ENCODE data around the gene LRBA.
"Not testable (repeated sequence)": the region's sequence is repeated elsewhere in the genome, so short reads cannot be mapped to it uniquely, and the experiment has no call there.

LRBA gene

GRCh38 chr4:150799207-150799606 is 215.9 kb downstream of the LRBA start:
- no peak for DNase-seq

- DNase-seq = no peak
Measured at GRCh38 chr4:150794706-150795105, 220.4 kb downstream of the LRBA start.

- no peak for DNase-seq
Measured at GRCh38 chr4:150789864-150790263, 225.2 kb downstream of the LRBA start.

- DNase-seq = no peak
Measured at GRCh38 chr4:150784939-150785338, 230.1 kb downstream of the LRBA start.

GRCh38 chr4:150784305-150784704 is 230.8 kb downstream of the LRBA start:
- no peak for DNase-seq

GRCh38 chr4:150782921-150783320 is 232.2 kb downstream of the LRBA start:
- DNase-seq = peak; percentile 48

- DNase-seq = no peak
Measured at GRCh38 chr4:150782311-150782710, 232.8 kb downstream of the LRBA start.

- DNase-seq = no peak
Measured at GRCh38 chr4:150781191-150781590, 233.9 kb downstream of the LRBA start.

- no peak for DNase-seq
Measured at GRCh38 chr4:150779707-150780106, 235.4 kb downstream of the LRBA start.

GRCh38 chr4:150773729-150774449 is 241.2 kb downstream of the LRBA start:
- peak; percentile 77 for DNase-seq

- no peak for DNase-seq
Measured at GRCh38 chr4:150773032-150773431, 242.1 kb downstream of the LRBA start.

- DNase-seq = peak; percentile 33
Measured at GRCh38 chr4:150771382-150771781, 243.7 kb downstream of the LRBA start.

GRCh38 chr4:150769845-150770244 is 245.2 kb downstream of the LRBA start:
- DNase-seq = no peak

- DNase-seq = peak; percentile 44
Measured at GRCh38 chr4:150769248-150769647, 245.8 kb downstream of the LRBA start.

- no peak for DNase-seq
Measured at GRCh38 chr4:150768497-150768896, 246.6 kb downstream of the LRBA start.

GRCh38 chr4:150765216-150765615 is 249.9 kb downstream of the LRBA start:
- DNase-seq = no peak

- no peak for DNase-seq
Measured at GRCh38 chr4:150751648-150752047, 263.4 kb downstream of the LRBA start.

- DNase-seq = no peak
Measured at GRCh38 chr4:150750824-150751223, 264.3 kb downstream of the LRBA start.

GRCh38 chr4:150746156-150746555 is 268.9 kb downstream of the LRBA start:
- DNase-seq = no peak

- no peak for DNase-seq
Measured at GRCh38 chr4:150744570-150744969, 270.5 kb downstream of the LRBA start.

GRCh38 chr4:150743564-150744342 is 271.3 kb downstream of the LRBA start:
- no peak for DNase-seq

- not testable (repeated sequence) for DNase-seq
Measured at GRCh38 chr4:150742930-150743329, 272.2 kb downstream of the LRBA start.

- DNase-seq = no peak
Measured at GRCh38 chr4:150739591-150739990, 275.5 kb downstream of the LRBA start.

- no peak for DNase-seq
Measured at GRCh38 chr4:150725957-150726523, 289.0 kb downstream of the LRBA start.

Measured in hematopoietic multipotent progenitor cell treated with erythropoietin and hydrocortisone succinate and interleukin-3 and kit ligand, for 4 days (in vitro differentiated cells).